Kidney glomerular epithelial cell (primary cell): Measurements from ENCODE around the gene NR6A1.

Experiments used
- DNase-seq: peaks from one replicate; lab custom pipeline; 2025; lab: John Stamatoyannopoulos, UW

NR6A1 gene

GRCh38 chr9:124526174-124526573 is 244.9 kb downstream of the NR6A1 start:
- DNase-seq = no peak

- DNase-seq = no peak
Observed at GRCh38 chr9:124522121-124523098, 248.7 kb downstream of the NR6A1 start.

- DNase-seq = no peak
Observed at GRCh38 chr9:124521142-124521541, 250.0 kb downstream of the NR6A1 start.

- DNase-seq = no peak
Observed at GRCh38 chr9:124520206-124520596, 250.9 kb downstream of the NR6A1 start.

- DNase-seq = no peak
Observed at GRCh38 chr9:124518116-124518515, 253.0 kb downstream of the NR6A1 start.

- DNase-seq = no peak
Observed at GRCh38 chr9:124517600-124517999, 253.5 kb downstream of the NR6A1 start.

GRCh38 chr9:124514874-124515273 is 256.2 kb downstream of the NR6A1 start:
- DNase-seq = no peak

- no peak for DNase-seq
Observed at GRCh38 chr9:124514125-124514524, 257.0 kb downstream of the NR6A1 start.

- no peak for DNase-seq
Observed at GRCh38 chr9:124513376-124513994, 257.6 kb downstream of the NR6A1 start.

GRCh38 chr9:124512806-124513204 is 258.3 kb downstream of the NR6A1 start:
- no peak for DNase-seq

- DNase-seq = no peak
Observed at GRCh38 chr9:124511891-124512805, 259.0 kb downstream of the NR6A1 start.

GRCh38 chr9:124511426-124511840 is 259.7 kb downstream of the NR6A1 start:
- no peak for DNase-seq

GRCh38 chr9:124510650-124511425 is 260.3 kb downstream of the NR6A1 start:
- no peak for DNase-seq

- DNase-seq = no peak
Observed at GRCh38 chr9:124507880-124508423, 263.2 kb downstream of the NR6A1 start.

GRCh38 chr9:124506931-124507879 is 263.9 kb downstream of the NR6A1 start, which contains the start of gene NR5A1:
Gene NR5A1 (minus strand): TSS chr9:124507399. CDS start chr9:124503395, 4,004 bp downstream.
- DNase-seq = no peak

GRCh38 chr9:124506433-124506832 is 264.7 kb downstream of the NR6A1 start:
- DNase-seq = no peak

- no peak for DNase-seq
Observed at GRCh38 chr9:124505901-124506346, 265.2 kb downstream of the NR6A1 start.

GRCh38 chr9:124505006-124505900 is 265.9 kb downstream of the NR6A1 start:
- no peak for DNase-seq
